IPS DF 19.7 (cell line): ENCODE data around the gene MFSD2B.

Experiments
- DNase-seq: peaks from one replicate; pipeline ENCODE4 v3.0.0-alpha.2; 2013; ENCODE audit warnings: low read depth, low spot score

The MFSD2B gene

DNA sequence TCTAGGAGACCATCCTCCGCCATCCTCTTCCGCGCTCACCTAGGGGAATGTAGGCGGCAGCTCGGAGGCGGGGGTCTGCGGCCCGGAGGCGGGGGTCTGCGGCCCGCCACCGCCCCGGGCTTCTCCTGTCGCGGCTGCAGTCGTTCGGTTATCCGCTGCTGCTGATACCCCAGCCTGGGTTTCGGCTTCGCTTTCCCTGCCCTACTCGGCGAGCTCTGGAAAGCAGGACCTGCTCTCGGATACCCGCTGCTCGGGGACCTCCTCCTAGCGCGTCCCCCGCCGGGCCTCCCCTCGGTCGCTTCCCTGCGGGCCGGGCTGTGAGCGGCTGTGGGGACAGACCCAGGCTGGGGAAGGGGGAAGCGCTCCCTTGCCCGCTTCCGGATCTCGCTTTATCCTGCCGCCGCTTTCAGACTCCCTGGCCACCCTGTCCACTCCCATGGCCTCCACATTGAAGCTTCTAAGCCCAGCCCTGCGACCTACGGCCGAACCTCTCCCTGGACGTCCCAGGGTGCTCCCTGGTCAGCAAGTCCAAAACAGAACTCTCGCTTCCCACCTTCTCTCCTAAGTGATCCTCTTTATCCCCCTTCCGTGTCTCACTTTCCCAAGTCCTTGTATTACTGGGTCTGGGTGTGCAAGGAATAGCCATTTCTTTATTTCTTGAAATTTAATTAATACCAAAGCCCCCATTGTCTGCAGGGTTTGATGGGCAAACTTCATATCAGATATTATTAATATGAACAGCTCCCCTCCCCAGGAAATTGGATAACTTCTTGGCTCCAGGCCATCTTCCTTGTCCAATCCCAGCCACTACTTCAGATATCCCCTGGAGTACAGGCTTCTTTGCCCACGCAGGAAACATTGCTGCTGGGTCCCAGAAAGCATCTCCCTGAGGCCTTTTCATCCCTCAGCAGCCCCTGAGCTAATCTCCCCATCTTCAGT lies 40.4 kb downstream of the MFSD2B start:
- no peak for DNase-seq

DNA sequence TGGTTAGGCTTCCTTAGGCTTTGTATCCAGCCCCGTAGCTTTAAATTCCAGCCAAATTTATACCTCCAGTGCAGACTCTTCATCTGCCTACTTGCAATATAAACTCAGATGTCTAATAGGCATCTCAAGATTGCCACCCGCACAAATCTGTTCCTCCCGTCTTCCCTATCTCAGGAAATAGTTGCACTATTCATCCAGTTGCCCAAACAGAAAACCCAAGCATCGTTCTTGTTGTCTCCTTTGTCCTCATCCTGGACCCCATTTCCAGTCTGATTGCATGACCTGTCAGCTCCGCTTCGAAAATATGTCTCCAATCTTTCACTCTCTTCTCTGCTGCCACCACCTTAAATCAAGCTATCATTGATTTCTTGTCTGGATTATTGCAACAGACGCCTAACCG lies 41.9 kb downstream of the MFSD2B start:
- no peak for DNase-seq

DNA sequence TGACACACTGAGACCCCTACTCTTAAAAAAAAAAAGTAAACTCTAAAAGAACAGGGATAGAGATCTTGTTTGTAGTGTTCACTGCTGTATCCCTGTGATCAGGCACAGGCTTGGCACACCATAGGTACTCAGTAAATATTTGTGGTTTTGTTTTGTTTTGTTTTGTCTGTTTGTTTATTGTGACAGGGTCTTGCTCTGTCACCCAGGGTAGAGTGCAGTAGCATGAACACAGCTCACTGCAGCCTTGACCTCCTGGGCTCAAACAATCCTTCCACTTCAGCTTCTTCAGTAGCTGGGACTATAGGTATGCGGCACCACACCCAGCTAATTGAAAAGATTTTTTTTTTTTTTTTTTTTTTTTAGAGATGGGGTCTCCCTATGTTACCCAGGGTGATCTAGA lies 43.1 kb downstream of the MFSD2B start:
- no peak for DNase-seq

DNA sequence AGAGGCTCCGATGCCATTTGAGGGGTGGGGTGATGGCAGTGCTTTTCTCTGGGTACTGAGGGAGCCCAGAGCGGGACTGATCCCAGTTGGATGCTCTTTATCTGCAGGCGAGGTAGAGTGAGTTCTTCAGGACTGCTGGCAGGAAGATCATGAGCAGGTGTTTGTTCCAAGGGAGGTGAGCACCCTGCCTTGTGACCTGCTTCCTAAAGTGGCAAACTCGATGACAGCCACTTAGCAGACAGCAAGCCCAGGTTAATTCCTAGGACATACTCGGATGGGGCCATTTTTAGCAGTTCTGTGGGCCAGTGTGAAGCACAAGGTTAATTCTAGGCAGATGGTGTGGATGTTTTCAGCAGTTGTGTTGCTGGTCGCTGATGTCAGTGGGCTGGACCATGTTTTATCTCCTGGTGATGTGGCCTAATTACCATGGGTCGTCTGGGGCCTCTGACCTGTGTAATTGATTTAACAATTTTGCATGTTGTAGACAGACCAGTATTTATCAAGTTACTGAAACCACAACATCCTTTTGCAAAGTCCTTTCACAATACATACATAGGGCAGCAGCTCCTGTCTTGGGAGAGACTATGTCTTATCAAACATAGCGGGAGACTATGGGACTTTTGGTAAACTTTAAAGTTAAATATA lies 44.6 kb downstream of the MFSD2B start:
- no peak for DNase-seq

DNA sequence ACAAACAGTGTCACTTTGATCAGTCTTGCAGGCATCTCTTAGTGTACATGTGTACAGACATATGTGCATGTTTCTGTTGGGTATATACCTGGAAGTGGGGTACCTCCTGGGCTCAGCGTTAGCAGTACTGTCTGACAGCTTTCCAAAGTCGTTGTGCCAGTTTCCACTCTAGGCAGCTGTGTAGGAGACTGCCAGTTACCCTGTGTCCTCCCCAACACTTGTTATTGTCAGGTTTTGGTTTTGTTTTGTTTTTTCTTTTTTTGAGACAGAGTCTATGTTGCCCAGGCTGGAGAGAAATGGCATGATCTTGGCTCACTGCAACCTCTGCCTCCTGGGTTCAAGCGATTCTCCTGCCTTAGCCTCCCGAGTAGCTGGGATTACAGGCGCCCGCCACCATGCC lies 45.9 kb downstream of the MFSD2B start:
- no peak for DNase-seq

DNA sequence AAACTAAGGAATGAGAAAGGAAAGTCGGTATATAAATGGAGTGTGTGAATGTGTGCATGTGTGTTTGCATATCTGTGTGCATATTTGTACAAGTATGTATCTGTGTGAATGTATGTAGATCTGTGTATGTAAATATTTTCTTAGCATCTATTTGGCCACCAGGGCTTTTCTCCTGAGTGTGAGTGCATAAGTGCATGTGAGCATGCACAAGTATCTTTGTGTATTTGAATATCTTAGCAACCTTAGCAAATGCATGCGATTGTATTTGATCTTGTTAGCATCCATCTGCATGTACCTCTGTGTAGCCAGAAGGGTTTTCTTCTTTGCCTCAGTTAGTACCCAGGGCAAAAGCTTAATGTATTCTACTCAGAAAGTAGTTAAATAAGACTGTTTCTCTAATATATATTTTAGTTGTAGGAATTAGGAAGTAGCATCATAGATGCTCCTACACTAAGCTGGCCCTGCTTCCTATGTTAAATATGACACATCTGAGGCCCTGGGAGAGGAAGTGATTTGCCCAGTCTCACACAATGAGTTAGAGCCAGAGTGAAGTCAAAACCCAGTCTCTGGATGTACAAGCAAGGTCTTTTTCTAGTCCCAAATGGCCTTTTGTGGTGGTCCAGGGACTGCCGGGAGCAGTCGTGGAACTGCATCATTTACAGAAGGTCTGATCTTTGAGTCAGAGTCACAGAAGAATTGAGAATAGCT lies 48.8 kb downstream of the MFSD2B start:
- no peak for DNase-seq

DNA sequence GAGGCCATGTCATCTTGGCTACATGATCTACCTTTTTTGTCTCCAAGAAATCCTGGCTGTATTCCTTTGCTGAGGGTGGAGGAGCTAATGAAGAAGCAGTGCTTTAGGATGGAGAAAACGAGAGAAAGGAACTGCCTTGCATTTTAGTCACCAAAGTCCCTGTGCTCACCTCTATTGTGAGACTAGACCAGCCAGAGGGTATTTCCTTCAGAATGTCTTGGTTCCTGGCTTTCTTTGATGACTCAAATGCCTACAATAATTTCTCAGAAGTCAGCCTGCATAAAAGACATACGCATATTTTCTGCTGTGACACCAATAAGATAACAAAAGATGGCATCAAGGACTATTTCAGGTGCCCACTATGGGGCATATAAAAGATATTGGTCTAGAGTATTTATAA lies 55.5 kb downstream of the MFSD2B start:
- DNase-seq: no peak

DNA sequence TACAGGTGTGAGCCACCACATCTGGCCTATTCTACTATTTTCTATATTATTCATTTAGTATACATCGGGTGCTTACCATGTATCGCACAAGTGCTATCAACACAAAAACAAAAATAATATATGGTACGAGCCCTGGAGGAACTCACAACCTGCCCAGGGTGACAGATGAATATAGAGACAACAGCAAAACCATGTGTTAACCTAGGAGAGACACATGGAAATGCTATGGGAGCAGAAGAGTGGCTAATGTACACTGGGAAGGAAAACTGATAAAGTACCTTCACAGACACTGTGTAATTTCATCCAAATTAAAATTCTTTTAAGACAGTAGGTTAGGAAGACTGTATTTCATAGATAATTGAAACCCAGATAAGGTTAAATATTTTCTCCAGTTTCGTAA lies 62.4 kb downstream of the MFSD2B start:
- no peak for DNase-seq

DNA sequence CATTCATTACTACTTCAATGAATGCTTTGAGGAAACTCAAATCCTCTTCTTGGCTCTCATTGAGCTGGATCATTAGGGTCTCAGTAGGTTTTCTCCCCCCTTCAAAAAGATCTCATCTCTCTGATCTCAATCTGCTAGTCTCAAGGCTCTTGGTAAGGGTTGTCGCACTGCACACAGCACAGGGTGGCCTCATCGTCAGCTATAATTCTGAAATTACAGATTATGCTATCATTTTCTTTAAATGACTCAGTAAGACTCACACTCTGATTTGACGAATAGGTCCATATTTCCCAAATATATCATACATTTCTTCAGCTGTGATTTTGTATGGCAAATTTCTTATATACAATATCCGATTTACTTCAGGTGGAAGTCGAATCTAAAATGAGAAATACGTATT lies 63.9 kb downstream of the MFSD2B start:
- DNase-seq: no peak

DNA sequence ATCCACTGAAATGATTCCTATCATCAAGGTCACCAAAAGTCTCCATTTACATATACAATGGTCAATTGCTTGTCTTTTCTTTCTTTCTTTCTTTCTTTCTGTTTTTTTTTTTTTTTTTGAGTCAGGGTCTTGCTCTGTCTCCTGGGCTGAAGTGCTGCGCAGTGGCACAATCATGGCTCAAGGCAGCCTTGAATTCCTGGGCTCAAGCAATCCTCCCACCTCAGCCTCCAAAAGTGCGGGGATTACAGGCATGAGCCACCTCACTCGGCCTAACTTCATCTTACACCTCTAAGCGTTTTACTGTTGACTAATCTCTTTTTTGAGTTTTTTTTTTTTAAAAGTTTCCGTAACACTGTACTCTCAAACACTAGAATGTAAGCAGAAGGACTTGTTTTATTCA lies 65.4 kb downstream of the MFSD2B start:
- DNase-seq: no peak
